DLD1 (cell line): ENCODE data around the gene COL9A1.

ENCODE experiments used
- in situ Hi-C: cut with HindIII; loops from 2 replicates; pipeline ENCODE4 v1.10.0; 2017; ENCODE audit warnings: low sequenced_read_pairs

COL9A1 gene

DNA sequence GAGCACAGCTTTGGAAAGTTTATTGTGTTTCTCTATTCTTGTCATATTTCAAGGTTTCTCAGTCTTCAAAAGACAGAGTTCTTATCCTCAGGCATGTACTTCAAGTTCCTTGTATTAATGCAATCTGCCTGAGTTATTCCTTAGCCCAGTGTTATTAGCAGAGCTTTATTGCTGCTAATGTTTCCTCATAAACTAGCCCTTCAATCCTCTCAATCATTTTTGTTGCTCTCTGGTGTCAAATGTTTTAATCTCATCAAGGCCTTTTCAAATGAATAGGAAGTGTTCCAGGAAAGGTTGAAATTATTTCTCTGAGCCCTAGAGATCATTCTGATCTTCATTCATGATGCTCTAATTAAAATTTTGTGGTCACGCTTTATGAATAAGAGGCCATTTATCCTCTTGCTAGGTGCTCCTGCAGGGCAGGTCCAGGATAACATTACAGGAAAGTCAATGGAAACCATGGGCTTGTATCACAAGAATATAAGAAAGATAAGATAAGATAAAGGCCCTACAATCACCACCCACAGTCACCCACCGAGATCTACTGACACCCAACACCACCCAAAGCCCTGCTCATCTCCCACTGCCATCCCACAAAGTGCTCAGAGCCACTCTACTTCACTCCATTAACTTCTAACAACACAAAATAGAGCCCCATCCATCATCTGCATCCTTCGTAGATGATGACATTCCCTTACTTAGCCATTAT, 125.9 kb downstream of the COL9A1 start:
- in situ Hi-C loops, result no loop called here

DNA sequence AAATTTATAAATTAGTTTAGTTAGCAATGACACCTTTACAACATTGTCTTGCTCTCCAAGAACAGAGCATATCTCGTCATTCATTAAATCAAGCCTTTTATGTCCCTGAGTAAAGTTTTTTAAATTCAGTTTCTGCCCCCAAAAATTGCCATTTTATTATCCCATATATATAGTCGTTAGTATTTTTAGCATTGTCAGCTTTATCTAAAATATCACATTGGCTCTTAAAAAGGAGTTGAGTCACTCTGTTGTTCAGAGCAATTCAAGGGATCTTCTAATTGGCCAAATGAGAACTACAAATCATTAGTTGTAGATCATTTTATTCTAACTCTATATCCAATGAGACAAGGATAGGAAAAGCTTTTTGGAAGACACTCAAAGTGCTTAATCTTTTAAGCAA, 127.1 kb downstream of the COL9A1 start:
- in situ Hi-C loops, result no loop called here

DNA sequence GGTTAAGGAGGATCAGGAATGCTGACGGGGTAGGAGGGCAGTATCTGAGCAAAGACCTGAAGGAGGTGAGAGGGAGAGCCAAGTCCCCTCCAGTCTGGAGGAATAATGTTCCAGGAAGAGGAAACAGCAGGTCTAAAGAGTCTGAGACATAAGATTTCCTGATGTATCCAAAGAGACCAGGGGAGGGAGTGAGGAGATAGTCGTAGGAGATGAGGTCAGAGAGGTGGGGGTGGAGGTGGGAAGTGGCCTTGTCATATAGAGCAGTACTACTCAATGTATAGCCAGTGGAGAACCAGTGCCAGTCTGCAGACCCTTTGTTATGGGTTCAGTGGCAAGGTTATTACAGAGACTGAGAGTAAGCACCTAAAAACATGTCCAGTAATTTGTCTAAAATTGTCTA, 130.6 kb downstream of the COL9A1 start:
- in situ Hi-C loops, result no loop called here

DNA sequence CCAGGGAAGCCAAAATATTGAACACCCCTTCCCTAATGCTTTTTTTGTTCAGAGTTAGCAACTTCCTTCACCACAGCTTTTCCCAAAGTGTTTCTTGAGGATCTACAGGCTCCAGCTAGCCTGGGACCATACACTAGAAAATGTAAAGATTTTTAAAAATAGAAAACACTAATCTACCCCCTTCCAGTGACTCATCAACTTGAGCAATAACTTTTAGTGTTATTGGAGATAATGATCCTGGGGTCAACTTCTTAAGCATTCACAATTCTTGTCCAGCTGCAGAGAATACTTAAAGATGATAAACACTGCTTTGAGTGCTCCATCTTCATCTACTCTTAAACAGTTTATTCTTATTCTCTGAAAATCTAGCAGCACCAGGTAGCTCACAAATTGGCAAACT, 131.6 kb downstream of the COL9A1 start:
- in situ Hi-C loops, result no loop called here

DNA sequence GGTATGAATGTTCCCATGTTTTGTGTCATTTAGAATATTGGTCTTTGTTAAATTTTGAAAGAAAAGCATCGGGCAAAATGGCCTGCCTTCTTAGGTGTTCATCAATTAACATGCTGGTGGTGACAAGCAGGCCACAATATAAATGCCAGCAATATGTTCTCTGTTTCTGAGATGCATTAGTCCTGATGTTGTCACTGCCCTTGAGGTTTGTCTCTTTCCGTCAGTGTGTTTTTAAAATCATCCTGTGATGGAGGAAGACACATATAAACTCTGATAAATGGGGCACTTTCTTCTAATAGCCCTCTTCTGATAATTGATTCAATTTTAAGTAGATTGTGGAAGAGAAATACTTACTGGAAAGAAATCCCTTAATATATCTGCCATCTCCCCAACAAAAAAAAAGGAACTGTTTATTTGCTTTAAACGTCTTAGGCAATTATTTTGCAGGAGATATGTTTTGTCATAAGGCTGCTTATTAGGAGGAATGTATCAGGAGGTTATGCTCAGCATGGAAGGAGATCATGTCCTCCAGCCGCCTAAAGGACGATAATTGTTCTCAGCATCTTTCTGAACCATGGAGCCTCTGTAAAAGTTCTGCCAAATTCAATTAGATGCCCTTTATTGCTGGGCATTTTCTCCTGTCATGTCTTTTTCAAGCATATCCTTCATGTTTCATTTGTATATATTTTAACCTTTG, 134.1 kb downstream of the COL9A1 start:
- in situ Hi-C loops, result no loop called here
